Suppressor macrophage treated with lipopolysaccharide for 1 hour (primary cell): Measurements from ENCODE around the gene IRF4.
"Not testable (repeated sequence)": the region's sequence is repeated elsewhere in the genome, so short reads cannot be mapped to it uniquely, and the experiment has no call there.

Source experiments
- DNase-seq, 3 donors: peaks; one replicate each; pipeline ENCODE4 v3.0.0-alpha.2; 2020 to 2022

IRF4 gene

DNA sequence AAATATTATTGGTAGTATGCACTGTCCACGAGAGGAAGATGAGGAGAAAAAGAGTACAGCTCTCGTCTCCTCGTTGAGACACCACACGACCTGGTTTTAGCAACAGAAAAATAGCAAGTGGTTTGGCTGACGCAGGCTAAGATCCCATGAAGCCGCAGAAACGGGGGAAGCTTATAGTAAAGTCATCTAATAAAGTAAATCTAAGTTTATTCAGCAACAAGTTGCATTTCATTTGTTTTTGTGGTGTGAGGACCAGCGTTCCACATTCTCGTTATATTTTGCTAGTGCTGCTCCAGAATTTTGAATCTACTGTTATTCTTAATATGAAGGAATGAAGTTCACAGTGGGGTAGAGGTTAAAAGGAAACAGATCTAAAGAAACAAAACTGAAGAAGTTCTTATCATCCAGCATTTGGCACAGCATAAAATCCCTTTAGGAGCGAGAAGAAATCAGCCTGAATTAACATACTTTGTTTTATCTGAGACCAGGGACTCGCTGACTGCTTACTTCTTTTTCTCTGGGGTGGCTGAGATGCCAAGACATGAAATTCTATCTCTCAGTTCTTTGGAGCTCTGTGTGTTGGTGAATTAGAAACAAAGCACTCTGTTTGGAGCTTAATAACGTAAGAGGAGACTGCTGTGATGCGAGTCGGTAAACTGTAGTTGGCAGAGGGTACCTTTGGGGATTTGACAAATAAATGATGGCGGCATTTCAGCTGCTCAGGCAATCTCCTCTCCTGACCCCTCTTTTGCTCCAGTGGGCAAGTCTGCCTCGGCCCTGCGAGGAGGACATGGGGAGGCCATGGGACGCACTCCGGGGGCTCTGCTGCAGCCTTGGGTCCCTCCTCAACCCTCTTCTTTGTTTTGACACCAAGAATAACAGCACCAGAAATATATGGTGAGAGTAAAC is 24.9 kb upstream of the IRF4 start:
- DNase-seq: no peak

DNA sequence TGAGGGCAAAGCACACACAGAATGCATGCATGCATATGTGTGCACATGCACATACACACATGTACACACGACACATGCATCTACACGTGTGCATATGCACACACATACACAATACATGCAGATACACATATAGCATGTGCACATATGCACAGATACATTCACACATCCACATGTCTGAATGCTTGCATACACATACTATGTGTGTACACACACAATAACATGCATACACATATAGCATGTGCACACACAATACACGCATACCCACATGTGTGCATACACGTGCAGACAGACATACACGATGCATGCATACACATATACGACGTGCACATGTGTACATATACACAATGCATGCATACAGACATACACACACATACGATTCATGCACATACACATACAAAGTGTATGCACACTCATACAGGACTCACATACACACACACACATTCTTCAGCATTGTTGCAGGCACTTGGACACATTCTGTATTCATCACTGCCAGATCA is 24.2 kb upstream of the IRF4 start:
- DNase-seq: no peak

DNA sequence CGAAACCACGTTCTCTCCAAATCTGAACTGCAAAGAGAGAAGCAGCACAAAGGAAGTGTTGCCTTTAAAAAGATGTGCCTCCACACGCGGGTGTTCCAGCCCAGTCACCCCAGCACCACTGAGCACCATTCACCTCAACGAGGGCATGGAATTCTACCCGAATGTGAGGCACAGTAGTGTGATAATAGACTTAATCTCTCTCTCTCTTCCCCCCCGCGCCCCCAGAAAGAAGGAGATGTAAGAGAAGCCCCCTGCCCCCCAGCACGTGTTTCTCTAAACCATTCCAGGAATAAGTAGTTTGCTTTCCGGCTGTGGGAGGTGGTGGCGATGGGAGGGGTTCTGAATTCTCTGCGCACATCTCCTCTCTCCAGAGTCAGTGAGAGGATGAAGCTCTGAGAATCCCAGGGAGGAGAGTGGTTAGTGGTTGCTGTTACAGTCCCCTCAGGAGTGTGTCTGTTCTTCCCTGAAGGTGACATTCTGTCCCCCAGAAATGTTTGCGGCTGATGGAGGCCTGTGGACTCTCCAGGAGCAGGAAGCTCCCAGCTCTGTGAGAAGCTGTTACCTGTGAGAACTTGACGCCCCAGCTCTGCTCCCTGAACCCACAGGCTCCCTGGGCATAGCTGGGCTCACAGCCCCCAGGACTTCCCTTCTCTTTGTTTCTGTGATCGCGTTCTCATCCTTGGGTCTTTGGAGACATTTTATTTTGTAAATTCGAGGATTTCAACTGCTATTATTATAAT is 23.5 kb upstream of the IRF4 start:
- DNase-seq: no peak

DNA sequence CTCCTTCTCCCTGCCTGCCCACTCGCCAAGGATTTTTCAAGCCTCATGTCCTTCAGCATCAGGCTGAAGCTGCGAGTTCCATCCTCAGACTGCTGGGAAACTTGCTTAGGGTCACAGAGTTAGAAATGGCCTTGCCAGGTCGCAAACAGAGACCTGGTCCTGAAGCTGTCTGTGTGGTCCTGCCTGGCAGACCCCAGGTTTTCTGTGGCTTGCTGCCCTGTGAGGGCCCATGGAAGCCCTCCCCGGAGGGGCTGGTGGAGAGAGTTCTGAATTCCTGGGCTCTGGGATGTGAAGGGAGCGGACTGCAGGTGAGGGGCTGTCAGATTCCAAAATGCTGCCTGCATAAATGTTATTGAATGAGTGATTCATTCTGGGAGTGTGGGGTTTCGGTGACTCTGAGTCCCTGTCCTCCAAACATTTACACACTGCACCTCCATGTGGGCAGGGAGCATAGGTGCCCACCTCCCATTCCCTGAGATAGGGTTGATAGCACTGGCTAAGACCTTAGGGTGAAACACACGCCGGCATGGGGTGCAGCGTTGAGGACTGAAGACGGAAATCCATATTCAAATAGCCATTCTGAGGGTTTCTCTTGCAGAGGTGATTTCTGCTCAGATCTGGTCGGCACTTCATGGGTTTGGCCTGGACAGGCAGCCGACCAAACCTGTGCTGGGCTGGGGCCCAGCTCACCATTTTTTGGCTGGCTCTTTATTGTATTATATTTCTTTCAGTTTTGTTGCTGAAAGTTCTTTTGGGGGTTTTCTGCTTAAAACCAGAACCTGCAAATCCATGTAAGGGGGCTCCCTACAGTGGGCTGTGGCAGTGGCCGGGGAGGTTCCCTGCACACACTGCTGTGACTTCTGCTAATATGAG is 21.8 kb upstream of the IRF4 start:
- DNase-seq: no peak

DNA sequence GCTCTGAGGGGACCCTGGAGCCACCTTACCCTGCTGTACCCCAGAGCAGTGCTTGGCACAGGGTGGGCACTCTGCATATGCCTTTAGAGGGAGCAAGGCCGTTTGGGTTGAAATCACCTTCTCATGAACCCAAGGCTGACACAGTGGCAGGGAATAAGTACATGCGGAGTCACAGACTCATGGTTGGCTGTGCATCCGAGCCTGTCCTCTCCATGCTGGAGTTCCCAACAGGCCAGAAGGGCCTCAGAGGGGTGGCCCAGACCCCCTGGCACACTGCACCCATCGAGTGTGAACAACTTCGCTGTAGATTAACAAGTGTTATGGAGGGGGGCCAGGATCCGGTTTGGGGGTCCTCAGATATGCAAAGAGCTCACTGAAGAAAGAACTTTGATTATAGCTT is 21.0 kb upstream of the IRF4 start:
- no peak for DNase-seq

DNA sequence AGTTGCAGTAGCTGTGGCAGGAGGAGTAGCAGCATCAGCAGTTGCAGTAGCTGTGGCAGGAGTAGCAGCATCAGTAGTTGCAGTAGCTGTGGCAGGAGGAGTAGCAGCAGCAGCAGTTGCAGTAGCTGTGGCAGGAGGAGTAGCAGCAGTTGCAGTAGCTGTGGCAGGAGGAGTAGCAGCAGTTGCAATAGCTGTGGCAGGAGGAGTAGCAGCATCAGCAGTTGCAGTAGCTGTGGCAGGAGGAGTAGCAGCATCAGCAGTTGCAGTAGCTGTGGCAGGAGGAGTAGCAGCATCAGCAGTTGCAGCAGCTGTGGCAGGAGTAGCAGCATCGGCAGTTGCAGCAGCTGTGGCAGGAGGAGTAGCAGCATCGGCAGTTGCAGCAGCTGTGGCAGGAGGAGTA is 19.7 kb upstream of the IRF4 start:
- DNase-seq: not testable (repeated sequence)

DNA sequence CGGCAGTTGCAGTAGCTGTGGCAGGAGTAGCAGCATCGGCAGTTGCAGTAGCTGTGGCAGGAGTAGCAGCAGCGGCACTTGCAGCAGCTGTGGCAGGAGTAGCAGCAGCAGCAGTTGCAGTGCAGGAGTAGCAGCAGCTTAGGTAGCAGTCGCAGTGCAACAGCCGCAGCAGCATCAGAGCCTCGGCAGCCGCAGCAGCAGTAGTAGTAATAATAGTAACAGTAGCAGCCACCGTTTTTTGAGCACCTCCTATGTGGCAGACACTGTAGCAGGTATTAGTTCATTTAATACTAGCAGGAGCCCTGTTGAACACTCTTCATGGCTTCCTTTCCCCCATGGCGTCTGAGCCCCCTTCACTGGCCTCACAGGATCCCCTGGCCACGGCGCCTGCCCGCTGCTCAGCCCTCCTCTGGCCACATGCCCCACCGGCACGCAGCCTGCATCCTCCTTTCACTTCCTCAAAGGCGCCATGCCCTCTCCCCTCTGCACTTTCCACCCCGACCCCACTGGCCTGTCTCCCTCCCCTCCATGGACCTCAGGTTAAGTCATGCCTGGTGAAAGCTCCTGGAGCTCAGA is 19.1 kb upstream of the IRF4 start:
- DNase-seq: peak in 2 of 3 donors; percentile 36 to 48

DNA sequence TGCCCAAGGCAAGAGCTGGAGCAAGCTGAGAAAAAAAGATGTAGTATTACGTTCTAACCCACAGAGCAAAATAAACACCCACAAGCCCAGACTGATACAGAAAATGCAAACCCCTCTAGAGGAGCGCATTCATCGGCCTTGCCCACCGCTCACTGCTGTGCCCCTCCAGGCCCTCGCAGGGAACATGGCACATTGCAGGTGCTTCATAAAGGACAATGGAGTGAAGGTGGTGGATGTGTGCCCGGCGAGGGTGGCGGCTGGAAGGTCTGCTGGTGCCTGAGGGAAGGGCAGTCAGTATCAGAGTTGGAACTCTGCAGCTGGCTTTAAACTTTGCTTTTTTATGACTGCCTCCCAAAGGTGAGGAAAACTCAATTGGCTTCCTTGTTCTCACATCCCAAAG is 18.5 kb upstream of the IRF4 start:
- no peak for DNase-seq

DNA sequence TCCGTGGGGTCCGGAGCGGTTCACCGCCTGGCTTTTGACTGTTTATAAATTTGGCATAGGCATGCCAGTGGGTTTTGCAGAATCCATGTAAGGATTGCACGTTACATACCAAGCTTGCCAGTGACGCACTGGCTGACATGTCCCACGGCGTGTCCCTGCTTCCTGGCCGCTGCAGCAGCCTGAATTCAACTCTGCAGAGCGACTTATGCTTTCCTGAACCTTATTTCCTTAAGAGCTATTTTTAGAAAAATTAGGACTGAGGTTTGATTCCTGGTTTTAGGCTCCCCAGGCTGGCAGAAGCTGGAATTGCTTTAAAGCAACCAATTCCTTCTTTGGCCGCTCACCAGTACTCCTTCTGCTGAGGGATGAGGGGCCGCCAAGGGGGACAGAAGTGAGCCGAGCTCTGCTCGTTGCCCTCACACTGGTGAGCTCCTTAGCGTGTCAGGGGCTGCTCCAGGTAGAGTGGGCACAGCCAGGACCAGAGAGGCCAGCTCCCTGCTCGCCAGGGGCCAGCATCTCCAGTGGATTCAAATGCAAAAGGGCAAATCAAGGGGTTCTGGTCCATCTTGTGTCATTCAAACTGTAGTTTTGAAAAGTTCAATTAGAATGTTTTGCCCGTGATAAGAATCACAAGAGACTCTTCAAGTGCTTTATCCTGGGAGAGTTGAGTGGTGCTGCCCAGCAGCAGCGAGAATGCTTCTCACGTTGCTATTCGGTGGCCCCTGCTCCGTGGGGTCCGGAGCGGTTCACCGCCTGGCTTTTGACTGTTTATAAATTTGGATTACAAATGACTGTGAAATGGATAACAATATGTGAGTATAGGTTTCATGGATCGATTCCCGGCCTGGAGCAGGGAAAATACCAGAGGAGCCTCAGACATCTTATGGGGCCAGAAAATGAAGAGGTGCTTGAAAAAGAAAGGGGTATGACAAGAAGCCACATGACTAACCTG is 17.5 kb upstream of the IRF4 start:
- no peak for DNase-seq

DNA sequence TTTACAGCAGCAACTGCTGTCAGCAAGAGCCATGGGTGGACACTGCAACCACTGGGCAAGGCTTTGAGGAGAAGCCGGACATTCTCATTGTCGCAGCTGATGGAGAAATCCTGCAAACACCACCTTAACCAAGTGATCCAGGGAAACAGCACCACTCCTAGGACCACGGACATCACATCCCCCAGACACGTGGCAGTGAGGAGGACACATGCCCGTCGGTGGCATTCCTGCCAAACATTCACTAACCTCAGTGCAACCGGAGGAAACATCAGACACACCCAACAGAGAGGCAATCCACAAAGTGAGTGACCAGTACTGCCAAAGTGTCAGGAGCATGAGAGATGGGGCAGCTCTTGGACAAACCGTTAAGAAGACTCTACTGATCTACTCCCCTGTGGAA is 16.6 kb upstream of the IRF4 start:
- no peak for DNase-seq

DNA sequence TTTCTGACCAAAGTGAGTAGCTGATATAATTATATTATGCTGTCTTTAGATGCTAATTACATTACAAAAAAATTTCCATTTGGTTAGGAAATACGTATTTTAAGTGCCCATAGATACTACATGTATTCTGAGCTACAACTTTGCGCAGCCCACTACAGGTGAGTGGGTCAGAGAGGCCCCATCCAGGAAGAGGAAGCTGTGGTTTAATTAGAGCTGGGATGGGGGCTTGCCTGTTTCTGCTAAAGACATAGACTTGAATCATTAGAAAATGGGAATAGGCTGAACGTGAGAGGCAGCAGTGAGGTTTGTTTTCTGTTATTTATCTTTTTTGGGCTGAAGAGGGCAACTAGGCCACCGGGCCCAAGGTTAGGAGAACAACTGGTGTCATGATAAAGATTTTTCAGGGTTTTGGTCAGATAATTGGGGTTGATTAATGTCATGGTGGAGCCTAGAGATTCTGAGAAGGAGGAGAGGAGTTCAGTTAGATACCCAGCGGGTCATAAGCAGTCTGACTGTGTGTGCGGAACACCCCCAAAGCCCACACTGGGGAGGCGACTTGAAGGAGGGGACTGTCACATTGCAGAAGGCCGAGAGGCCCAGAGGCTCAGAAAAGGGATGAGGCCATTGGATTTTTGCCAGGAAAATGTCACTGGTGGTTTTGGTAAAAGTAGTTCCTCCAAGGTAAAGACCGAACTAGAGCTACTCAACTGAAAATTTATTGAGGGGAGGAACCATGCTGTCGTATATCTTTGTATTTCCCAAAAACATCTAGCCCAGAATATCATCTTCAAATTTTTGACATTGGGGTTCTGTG is 14.5 kb upstream of the IRF4 start:
- no peak for DNase-seq

DNA sequence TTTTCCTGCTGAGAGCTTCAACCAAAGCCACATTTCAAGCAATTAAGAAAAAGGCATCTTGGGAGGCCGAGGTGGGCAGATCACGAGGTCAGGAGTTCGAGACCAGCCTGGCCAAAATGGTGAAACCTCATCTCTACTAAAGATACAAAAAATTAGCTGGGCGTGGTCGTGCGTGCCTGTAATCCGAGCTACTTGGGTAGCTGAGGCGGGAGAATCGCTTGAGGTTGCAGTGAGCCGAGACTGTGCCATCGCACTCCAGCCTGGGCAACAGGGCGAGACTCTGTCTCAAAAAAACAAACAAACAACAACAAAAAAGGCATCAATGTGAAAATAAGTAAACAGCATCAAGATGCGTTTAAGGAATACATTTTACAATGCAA is 13.9 kb upstream of the IRF4 start:
- DNase-seq: not testable (repeated sequence)

DNA sequence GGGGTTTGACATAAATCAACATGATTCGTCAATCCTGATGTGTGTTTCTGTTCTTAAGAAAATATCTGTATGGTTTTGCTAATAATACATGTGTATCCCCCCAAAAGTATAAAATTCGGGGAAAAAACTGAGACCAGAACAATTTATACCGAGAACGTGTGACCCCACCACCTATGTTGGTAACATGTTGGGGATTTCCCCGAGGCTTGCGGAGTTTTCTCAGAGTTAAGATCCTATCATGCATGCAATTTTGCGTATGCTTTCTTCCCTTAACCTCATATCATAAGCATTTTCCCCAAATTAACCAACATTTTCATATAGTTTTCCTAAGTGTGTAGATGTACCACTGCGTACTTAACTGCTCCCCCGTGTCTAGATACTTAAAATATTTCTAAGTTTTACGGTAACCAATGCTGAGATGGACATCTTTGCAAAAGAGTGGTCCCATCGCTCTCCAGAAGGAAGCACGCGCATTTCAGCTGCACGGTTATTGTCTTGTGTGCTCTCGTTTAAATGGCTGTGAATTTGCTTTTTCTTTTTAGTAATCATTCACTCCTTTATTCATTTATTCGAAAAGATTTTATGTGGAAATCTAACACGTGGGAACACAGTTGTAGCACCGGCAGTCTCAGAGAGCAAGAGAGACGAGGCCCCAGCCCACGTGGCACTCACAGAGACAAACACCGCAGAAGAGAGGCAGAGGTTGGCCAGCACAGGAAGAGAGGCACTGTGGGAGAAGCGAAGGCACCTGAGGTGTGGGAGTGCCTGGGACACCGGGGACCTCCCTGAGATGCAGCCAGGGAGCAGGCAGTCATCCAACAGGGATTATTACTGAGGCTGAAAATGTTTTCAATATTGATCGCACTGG is 13.2 kb upstream of the IRF4 start:
- no peak for DNase-seq

DNA sequence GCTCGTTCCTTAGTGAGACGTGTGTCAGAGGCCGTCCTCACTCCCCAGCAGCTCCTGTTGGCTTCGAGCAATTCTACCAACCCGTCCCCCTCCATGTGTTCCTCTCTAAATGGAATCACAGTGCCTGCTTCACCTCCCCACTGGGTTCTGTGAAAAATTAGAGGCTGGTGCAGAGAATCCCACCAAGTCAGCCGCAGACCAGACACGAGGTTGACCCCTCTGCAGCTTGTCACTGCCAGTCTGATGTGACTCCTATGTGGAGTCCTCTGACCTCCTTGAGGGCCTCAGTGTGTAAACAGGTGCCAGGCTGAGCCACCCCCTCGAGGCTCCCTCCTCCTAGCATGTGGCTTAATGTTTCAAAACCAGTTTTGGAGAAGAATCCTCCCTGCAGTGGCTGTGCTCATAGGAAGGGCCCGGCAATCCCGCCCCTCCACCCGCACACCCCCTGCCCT is 12.6 kb upstream of the IRF4 start:
- no peak for DNase-seq

DNA sequence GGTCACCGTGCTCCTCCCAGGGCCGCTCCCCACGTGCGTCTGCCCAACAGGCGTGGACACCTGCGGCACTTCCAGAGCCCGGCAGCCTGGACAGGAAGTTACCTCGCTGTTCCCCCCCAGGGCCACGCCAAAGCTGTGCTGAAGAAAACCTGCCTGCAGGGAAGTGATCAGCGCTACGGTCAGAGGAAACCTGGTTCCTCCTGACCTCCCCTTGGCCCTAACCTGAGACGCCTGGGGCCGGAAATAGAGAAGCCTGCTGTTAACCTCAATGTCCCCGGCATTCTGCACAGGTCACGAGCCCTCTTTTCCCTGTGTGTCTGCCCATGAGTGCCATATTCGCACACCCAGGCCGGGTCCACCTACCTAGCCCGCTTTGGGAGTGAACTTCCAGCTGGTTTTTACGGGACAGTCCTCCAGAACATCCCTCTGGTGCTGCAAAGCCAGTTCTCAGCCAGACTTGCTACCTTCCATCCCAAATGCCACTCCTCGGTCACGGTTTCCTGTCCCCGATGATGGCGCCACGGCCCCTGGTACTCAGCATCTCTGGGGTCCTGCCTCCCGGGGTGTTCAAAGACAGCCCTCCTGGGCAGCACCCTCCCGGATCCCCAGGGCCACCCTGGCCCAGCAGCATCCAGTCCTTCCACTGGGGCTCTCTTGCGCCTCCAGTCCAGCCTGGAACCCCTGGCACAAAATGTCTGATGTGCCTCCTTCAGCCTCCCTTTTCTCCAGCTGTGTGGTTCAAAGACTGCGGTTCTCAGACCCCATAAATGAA is 12.0 kb upstream of the IRF4 start:
- no peak for DNase-seq

DNA sequence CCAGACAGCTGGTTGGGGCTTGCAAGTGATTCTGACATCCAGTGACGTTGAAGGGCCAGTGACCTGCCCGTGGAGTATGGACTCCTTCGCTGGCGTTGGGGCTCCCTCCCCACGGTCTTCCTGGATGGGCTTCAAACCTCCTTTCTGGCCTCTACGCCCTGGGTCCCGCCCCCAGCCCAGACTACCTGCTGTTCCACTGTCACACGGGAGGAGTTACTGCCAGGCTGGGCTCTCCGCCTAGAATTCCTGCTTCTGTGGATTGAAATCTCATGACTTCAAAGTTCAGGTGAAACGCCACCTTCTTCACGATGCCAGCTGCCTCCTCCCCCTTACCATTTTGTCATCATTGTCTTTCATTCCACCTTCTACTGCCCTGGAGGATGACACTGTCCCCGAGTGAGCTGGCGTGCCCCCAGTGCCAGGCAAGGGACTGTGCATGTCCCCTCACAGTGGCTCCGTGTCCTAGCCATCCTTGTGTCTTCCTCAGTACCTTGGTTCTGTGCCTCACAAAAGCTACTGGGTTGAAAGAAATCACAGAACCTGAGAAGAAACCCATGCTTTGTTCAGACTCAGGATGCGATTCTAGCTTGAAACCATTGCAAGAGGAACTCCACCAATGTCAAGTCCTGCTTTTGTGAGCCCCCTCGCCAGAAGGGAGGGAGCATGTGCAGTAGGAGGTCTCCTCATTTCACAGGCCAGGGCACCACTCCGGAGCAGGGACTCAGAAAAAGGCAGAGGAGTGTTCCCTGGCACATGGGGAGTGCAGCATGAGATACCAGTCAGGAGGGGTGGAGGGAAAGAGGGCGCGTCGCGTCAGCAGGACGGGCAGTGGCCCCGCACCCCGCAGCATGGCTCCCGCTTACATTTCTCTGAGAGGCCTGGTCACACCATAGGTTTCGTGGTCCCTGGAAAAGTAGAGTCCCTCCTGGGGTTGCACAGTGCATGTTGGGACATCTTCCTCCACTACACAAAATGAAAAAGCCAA is 11.0 kb upstream of the IRF4 start:
- no peak for DNase-seq

DNA sequence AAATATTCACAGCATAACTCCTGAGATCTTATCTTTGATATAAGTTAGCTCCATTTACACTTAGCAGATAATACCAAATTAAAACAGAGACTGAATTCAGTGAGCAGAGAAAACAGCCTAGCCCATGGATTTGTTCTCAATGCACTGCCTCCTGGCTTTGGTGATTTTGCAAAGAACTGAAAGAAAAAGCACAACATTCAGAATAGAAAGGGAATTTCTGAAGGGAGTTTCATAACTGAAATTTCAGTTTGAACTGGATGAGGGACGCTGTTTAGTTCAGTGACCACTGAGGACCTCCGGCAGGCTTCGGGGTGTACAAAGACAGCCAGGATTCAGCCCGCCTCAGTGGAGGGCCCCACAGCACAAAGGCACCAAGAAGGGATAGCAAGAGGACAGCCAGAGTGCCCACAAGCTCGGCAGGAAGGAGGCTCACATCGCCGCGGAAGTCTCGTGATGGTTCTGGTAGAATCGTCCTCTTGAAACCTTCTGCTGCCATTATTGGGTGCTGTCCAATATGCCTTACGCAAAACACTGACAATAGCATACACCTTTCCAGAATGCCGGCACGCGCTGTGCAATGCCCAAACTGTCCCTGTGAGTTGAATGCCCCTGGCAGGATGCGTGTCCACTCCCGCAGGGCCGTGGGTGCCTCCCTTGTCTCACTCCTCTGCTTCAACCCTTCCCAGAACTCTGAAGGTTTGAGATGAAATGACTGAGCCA is 9.7 kb upstream of the IRF4 start:
- no peak for DNase-seq
